Measurements from ENCODE around the gene TAF11L10. TPM values are rescaled to one million over a fixed set of nuclear protein-coding genes. Genes with fewer than 3 reads are reported as not detected.

TAF11L10 gene
- total RNA-seq (2022; extraction: Qiagen RNA extraction; ENCODE audit: low read depth): not detected in 5 replicates

DNA sequence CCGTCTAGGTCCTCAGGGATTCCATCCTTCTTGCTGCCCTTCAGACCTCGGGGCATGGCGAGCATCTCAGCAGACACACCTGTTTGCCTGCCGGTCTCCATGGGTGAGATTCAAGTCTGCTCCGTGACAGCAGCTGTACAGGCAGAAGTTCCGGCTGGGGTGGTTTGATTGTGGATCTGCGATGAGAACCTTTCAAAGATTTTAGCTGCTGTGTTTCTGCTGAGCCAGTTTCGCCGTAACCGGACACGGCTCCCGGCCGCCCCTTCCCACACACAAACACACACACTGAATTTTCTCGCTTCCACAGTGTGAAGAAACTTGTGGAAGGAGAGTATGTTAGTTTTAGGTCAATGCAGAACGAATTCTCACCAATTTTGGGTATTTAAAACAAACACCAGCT, at the start of gene TAF11L10:
TAF11L10 (minus strand) TSS at position 101 of the 400 bp plus-strand sequence.

DNA sequence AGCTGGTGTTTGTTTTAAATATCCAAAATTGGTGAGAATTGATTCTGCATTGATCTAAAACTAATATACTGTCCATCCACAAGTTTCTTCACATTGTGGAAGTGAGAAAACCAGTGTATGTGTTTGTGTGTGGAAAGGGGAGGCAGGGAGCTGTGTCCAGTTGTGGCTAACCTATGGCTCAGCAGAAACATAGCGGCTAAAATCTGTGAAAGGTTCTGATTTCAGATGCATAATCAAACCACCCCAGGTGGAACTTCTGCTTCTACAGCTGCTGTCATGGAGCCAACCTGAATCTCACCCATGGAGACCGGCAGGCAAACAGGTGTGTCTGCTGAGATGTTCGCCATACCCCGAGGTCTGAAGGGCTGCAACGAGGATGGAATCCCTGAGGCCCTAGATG, 36.5 kb upstream of the TAF11L10 start, which contains the start of gene TAF11L14:
TAF11L14 (plus strand) TSS at position 301 of the 400 bp plus-strand sequence.

DNA sequence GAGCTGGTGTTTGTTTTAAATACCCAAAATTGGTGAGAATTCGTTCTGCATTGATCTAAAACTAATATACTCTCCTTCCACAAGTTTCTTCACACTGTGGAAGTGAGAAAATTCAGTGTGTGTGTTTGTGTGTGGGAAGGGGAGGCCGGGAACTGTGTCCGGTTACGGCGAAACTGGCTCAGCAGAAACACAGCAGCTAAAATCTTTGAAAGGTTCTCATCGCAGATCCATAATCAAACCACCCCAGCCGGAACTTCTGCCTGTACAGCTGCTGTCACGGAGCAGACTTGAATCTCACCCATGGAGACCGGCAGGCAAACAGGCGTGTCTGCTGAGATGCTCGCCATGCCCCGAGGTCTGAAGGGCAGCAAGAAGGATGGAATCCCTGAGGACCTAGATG, 34.2 kb upstream of the TAF11L10 start, which contains the start of gene TAF11L13:
TAF11L13 (plus strand) TSS at position 301 of the 400 bp plus-strand sequence.

DNA sequence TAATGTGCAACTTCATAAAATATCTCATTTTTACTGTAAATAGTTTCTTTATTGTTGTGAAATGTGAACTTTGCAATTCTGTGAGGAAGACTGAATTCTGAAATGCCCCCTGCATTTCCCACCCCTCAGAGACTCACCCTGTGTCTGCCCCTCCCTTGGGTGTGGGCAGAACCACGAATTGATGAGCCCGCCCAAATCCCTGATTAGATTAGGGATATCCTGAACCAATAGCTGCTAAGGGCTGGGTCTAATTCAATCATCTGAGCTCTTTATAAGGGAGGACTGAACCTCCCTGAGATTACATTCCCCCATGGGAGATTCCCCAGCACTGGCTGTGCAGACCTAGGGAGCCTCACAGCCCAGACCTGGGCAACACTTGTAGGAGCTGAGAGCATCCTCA, 12.5 kb upstream of the TAF11L10 start, which contains the start of gene TAF11L12:
TAF11L12 (plus strand) TSS at position 301 of the 400 bp plus-strand sequence.

DNA sequence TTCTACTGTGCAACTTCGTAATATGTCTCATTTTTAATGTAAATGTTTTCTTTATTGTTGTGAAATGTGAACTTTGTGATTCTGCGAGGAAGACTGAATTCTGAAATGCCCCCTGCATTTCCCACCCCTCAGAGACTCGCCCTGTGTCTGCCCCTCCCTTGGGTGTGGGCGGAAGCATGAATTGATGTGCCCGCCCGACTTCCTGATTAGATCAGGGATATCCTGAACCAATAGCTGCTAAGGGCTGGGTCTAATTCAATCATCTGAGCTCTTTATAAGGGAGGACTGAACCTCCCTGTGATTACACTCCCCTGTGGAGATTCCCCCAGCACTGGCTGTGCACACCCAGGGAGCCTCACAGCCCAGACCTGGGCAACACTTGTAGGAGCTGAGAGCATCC, 6.3 kb upstream of the TAF11L10 start, which contains the start of gene TAF11L11:
TAF11L11 (plus strand) TSS at position 304 of the 400 bp plus-strand sequence.

DNA sequence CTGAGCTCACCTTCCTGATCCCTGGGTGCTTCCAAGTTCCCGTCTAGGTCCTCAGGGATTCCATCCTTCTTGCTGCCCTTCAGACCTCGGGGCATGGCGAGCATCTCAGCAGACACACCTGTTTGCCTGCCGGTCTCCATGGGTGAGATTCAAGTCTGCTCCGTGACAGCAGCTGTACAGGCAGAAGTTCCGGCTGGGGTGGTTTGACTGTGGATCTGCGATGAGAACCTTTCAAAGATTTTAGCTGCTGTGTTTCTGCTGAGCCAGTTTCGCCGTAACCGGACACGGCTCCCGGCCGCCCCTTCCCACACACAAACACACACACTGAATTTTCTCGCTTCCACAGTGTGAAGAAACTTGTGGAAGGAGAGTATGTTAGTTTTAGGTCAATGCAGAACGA, 3.4 kb downstream of the TAF11L10 start, which contains the start of gene TAF11L9:
TAF11L9 (minus strand) TSS at position 140 of the 400 bp plus-strand sequence.

DNA sequence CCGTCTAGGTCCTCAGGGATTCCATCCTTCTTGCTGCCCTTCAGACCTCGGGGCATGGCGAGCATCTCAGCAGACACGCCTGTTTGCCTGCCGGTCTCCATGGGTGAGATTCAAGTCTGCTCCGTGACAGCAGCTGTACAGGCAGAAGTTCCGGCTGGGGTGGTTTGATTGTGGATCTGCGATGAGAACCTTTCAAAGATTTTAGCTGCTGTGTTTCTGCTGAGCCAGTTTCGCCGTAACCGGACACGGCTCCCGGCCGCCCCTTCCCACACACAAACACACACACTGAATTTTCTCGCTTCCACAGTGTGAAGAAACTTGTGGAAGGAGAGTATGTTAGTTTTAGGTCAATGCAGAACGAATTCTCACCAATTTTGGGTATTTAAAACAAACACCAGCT, 6.8 kb downstream of the TAF11L10 start, which contains the start of gene TAF11L8:
TAF11L8 (minus strand) TSS at position 101 of the 400 bp plus-strand sequence.

DNA sequence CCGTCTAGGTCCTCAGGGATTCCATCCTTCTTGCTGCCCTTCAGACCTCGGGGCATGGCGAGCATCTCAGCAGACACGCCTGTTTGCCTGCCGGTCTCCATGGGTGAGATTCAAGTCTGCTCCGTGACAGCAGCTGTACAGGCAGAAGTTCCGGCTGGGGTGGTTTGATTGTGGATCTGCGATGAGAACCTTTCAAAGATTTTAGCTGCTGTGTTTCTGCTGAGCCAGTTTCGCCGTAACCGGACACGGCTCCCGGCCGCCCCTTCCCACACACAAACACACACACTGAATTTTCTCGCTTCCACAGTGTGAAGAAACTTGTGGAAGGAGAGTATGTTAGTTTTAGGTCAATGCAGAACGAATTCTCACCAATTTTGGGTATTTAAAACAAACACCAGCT, 12.0 kb downstream of the TAF11L10 start, which contains the start of gene TAF11L7:
TAF11L7 (minus strand) TSS at position 101 of the 400 bp plus-strand sequence.

Other genes starting within 250 kb of the TAF11L10 start
- gene TAF11L2, start 99.6 kb downstream of the TAF11L10 start, total RNA-seq (2022; extraction: Qiagen RNA extraction; ENCODE audit: low read depth): not detected in 5 replicates
- not detected in 5 replicates for gene TAF11L3, start 79.5 kb downstream of the TAF11L10 start, total RNA-seq (2022; extraction: Qiagen RNA extraction; ENCODE audit: low read depth)
- not detected in 5 replicates for gene TAF11L4, start 76.0 kb downstream of the TAF11L10 start, total RNA-seq (2022; extraction: Qiagen RNA extraction; ENCODE audit: low read depth)
- gene TAF11L5, start 72.6 kb downstream of the TAF11L10 start, total RNA-seq (2022; extraction: Qiagen RNA extraction; ENCODE audit: low read depth): not detected in 5 replicates
- not detected in 5 replicates for gene TAF11L6, start 69.2 kb downstream of the TAF11L10 start, total RNA-seq (2022; extraction: Qiagen RNA extraction; ENCODE audit: low read depth)
- not detected in 5 replicates for gene TAF11L7, start 12.1 kb downstream of the TAF11L10 start, total RNA-seq (2022; extraction: Qiagen RNA extraction; ENCODE audit: low read depth)
- not detected in 5 replicates for gene TAF11L8, start 6.9 kb downstream of the TAF11L10 start, total RNA-seq (2022; extraction: Qiagen RNA extraction; ENCODE audit: low read depth)
- not detected in 5 replicates for gene TAF11L9, start 3.4 kb downstream of the TAF11L10 start, total RNA-seq (2022; extraction: Qiagen RNA extraction; ENCODE audit: low read depth)
- 0.10 to 0.31 TPM (median 0.21 TPM) in 5 replicates for gene TAF11L11, start 6.4 kb upstream of the TAF11L10 start, total RNA-seq (2022; extraction: Qiagen RNA extraction; ENCODE audit: low read depth)
- 0.14 TPM in 1 of 5 replicates, not detected in the others for gene TAF11L12, start 12.6 kb upstream of the TAF11L10 start, total RNA-seq (2022; extraction: Qiagen RNA extraction; ENCODE audit: low read depth)
- not detected in 5 replicates for gene TAF11L13, start 34.3 kb upstream of the TAF11L10 start, total RNA-seq (2022; extraction: Qiagen RNA extraction; ENCODE audit: low read depth)
- not detected in 5 replicates for gene TAF11L14, start 36.6 kb upstream of the TAF11L10 start, total RNA-seq (2022; extraction: Qiagen RNA extraction; ENCODE audit: low read depth)